ENCODE measurements around the gene CHRNA5. TPM values are rescaled to one million over a fixed set of nuclear protein-coding genes. Genes with fewer than 3 reads are reported as not detected.

The CHRNA5 gene
- total RNA-seq, 2 experiments from 2014 or later, result 2.0 to 2.7 TPM

DNA sequence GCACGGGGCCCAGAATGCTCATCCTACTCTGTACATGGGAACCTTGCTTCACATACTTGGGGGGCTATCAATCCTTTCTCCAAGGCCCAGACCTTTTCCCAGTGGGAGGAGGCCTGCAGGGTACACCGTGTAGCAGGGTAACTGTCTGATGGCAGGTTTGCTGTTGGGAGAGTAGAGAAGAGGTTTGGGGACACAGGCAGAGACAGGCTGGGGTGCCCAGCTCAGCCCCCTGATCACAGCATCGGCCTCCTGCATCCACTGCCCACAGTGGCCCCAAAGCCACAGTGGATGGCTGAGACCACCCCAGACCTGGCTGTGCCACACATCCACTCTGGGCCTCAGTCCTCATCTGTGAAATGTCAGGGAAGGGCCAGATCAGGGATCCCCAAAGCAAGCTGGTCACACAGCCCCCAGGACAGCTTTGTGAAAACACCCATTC, 49.9 kb downstream of the CHRNA5 start:
- Mint-ChIP-seq H3K4me3 (no peak overlapping the region), H3K36me3 (ENCODE audit: low read depth) (no peaks in the 10 kb centered on the region), H3K4me1 (ENCODE audit: low read depth) (no peaks in the 10 kb centered on the region), H3K27me3 (peaks cover 18% of the 10 kb centered on the region), H3K27ac (no peak overlapping the region), H3K9me3 (no peaks in the 10 kb centered on the region)
- intact Hi-C loops (cut with micrococcal nuclease), result no loop called here
- DNase-seq (no peak), ATAC-seq (no peak)
- TF ChIP-seq, protein P1, sequence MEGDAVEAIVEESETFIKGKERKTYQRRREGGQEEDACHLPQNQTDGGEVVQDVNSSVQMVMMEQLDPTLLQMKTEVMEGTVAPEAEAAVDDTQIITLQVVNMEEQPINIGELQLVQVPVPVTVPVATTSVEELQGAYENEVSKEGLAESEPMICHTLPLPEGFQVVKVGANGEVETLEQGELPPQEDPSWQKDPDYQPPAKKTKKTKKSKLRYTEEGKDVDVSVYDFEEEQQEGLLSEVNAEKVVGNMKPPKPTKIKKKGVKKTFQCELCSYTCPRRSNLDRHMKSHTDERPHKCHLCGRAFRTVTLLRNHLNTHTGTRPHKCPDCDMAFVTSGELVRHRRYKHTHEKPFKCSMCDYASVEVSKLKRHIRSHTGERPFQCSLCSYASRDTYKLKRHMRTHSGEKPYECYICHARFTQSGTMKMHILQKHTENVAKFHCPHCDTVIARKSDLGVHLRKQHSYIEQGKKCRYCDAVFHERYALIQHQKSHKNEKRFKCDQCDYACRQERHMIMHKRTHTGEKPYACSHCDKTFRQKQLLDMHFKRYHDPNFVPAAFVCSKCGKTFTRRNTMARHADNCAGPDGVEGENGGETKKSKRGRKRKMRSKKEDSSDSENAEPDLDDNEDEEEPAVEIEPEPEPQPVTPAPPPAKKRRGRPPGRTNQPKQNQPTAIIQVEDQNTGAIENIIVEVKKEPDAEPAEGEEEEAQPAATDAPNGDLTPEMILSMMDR (IDR thresholded peaks at IDR 0.05), result no peak
- CTCF ChIA-PET, result interaction anchor here (3.5 kb wide), 1 partner anchor 94 kb away, joined by 22 read pairs; no protein-coding TSS in a partner anchor
- POLR2A ChIA-PET, result no interaction called here

- H3K27ac Mint-ChIP-seq, result no peak overlapping the region
- intact Hi-C loops (cut with micrococcal nuclease), result no loop called here
- ChIA-PET POLR2A (no interaction called here), CTCF (interaction anchor here (1.4 to 3.5 kb wide), 2 partner anchors 10 to 93 kb away, joined by 4 to 22 read pairs; no protein-coding TSS in a partner anchor)
- H3K4me1 Mint-ChIP-seq (ENCODE audit: low read depth), result peaks cover under 1% of the 10 kb centered on the region
- no peaks in the 10 kb centered on the region for H3K36me3 Mint-ChIP-seq (ENCODE audit: low read depth)
- H3K9me3 Mint-ChIP-seq, result no peaks in the 10 kb centered on the region
- no peak overlapping the region for H3K4me3 Mint-ChIP-seq
- peaks cover 23% of the 10 kb centered on the region for H3K27me3 Mint-ChIP-seq
- ATAC-seq (no peak), DNase-seq (no peak)
- TF ChIP-seq, protein P1 (IDR thresholded peaks at IDR 0.05), result no peak
Observed at GRCh38 chr15:78616506-78616905, 51.2 kb downstream of the CHRNA5 start.

DNA sequence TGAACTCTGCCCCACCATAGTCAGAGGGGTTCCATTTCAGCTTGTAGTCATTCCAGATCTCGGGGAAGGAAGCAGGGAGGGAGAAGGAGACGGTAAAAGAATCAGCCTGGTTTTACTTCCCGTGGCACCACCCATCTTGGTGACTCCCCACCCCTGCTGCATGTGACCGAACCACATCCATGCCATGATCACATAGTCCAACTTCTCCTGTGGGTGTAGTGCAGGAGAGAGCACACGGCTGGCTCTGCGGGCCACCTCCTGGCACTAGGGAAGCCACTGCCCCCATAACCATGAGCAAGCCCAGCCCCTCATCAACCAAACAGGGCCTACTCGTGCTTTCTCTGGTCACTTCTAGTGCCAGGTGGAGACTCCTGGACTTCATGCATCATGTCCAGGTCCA, 51.8 kb downstream of the CHRNA5 start:
- no peaks in the 10 kb centered on the region for H3K9me3 Mint-ChIP-seq
- DNase-seq, result no peak
- ChIA-PET CTCF (interaction anchor here (3.1 to 3.5 kb wide), 2 partner anchors 92 to 93 kb away, joined by 22 to 38 read pairs; no protein-coding TSS in a partner anchor), POLR2A (no interaction called here)
- ATAC-seq, result no peak
- H3K27me3 Mint-ChIP-seq, result peaks cover 29% of the 10 kb centered on the region
- H3K36me3 Mint-ChIP-seq (ENCODE audit: low read depth), result no peaks in the 10 kb centered on the region
- H3K27ac Mint-ChIP-seq, result no peak overlapping the region
- H3K4me1 Mint-ChIP-seq (ENCODE audit: low read depth), result peaks cover 4% of the 10 kb centered on the region
- no peak overlapping the region for H3K4me3 Mint-ChIP-seq
- intact Hi-C loops (cut with micrococcal nuclease), result no loop called here
- TF ChIP-seq, protein P1 (IDR thresholded peaks at IDR 0.05), result no peak

DNA sequence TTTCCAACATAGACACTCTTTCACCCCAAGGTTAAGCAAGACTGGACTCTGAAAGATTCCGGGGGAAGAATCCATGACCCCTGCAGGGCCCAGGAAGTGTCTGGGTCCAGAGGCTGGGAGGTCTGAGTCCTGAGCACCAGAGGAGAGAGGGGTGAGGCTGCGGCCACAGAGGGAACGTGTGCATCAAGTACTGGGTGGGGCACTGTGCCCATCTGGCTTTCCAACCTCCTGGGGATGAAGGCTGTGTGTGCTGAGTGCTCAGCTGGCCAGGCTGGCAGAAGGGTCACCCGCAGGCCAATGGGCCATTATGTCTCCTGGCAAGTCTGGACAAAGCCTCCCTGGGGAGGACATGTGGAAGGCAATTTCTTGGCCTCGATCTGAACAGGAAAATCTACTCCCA, 52.2 kb downstream of the CHRNA5 start:
- Mint-ChIP-seq H3K9me3 (no peaks in the 10 kb centered on the region), H3K27ac (no peak overlapping the region), H3K4me3 (no peak overlapping the region), H3K4me1 (ENCODE audit: low read depth) (peaks cover 4% of the 10 kb centered on the region), H3K36me3 (ENCODE audit: low read depth) (no peaks in the 10 kb centered on the region), H3K27me3 (peaks cover 32% of the 10 kb centered on the region)
- CTCF ChIA-PET, result interaction anchor here (1.2 to 3.1 kb wide), 2 partner anchors 89 to 92 kb away, joined by 3 to 38 read pairs; no protein-coding TSS in a partner anchor
- TF ChIP-seq, protein P1 (IDR thresholded peaks at IDR 0.05), result no peak
- intact Hi-C loops (cut with micrococcal nuclease), result no loop called here
- DNase-seq (no peak), ATAC-seq (no peak)
- POLR2A ChIA-PET, result no interaction called here

- Mint-ChIP-seq H3K4me1 (ENCODE audit: low read depth) (peaks cover 4% of the 10 kb centered on the region), H3K9me3 (no peaks in the 10 kb centered on the region), H3K36me3 (ENCODE audit: low read depth) (no peaks in the 10 kb centered on the region), H3K27me3 (peaks cover 34% of the 10 kb centered on the region), H3K27ac (no peak overlapping the region), H3K4me3 (no peak overlapping the region)
- ATAC-seq (no peak), DNase-seq (no peak)
- intact Hi-C loops (cut with micrococcal nuclease), result loop anchor here (2.0 kb wide), 1 partner anchor 91 kb away; no protein-coding TSS in a partner anchor
- ChIA-PET POLR2A (no interaction called here), CTCF (interaction anchor here (1.0 to 3.1 kb wide), 6 partner anchors 17 to 120 kb away, joined by 3 to 38 read pairs (median 3); no protein-coding TSS in a partner anchor)
- TF ChIP-seq, protein P1 (IDR thresholded peaks at IDR 0.05), result no peak
Observed at GRCh38 chr15:78618064-78618463, 52.7 kb downstream of the CHRNA5 start.
